UCSD-AML1 (cell line): ENCODE results near the gene CALR.
"Not testable (repeated sequence)": the region's sequence is repeated elsewhere in the genome, so short reads cannot be mapped to it uniquely, and the experiment has no call there.

Experiments used
- DNase-seq: peaks from one replicate; lab custom pipeline; 2025; ENCODE audit not compliant: unreplicated experiment; lab: John Stamatoyannopoulos, UW

The CALR gene

DNA sequence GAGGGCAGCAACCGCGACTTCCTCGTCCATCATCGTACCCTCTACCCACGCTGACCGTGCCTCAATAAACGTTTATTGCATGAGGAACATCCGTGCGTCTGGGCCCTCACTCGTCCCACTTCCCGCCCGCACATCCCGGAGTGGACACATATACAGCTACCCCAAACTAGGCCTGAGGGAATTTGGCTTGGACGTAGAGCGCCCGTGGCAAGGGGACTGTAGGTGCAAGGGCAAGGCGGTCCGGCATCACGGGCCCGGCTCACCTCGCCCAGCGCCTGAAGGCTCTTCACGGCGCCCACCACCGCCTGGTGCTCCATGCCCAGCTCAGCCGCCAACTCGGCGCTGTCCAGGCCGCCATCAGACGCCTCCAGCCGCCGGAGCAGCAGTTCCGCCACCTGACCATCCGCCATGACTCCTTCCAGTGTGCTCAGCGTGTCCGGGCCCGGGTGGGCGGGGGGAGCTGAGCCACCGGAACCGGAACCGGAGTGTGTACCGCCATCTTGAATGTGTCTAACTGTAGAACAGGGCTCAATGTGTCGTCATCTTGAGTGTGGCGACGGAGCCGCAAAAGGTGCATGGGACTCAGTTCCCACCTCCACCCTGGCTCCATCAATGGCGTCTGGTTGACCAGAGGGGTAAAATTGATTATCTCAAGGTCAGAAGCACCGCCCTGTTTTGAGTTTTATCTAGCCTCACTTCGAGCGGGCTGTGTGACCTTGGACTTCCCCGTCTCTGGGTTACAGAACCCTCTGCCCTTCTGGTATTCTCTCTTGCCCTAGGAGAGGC, 4.9 kb upstream of the CALR start, which contains the start of gene FARSA:
FARSA (minus strand) TSS at position 425 of the 786 bp plus-strand sequence; CDS start at position 410, 15 bp downstream.
- peak; percentile 90 for DNase-seq

- no peak for DNase-seq
Observed at GRCh38 chr19:12935071-12935470, 3.3 kb upstream of the CALR start.

GRCh38 chr19:12936582-12936981, 1.8 kb upstream of the CALR start:
- DNase-seq = no peak

GRCh38 chr19:12937093-12937926, 1.1 kb upstream of the CALR start:
- DNase-seq = peak; percentile 63

DNA sequence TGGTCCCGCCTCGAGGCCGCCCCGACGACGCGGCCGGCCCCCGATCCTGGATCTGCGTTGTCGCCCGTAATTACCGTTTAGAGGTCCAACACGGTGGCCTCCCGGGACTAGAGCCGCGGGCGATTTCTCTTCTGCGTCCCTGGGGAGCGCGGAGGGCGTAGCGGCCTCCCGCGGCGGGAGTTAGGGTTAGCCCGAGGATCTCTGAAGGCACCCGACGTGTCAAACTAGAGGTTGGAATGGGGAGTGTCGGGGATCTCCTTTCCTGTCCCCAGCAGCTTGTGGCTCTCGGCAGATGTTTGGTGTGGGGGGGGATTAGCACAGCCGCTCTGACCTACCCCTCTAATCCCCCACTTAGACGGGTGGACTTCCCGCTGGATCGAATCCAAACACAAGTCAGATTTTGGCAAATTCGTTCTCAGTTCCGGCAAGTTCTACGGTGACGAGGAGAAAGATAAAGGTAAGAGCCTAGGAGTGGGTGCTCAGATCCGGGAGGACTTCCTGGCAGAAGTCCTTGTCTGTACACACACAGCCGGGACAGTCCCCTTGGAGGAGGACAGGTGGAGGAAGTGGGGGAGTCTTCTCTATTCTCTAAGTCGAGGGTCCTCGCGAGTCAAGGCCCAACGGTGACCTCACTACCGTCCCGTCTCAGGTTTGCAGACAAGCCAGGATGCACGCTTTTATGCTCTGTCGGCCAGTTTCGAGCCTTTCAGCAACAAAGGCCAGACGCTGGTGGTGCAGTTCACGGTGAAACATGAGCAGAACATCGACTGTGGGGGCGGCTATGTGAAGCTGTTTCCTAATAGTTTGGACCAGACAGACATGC, 581 bp downstream of the CALR start:
- no peak for DNase-seq

DNA sequence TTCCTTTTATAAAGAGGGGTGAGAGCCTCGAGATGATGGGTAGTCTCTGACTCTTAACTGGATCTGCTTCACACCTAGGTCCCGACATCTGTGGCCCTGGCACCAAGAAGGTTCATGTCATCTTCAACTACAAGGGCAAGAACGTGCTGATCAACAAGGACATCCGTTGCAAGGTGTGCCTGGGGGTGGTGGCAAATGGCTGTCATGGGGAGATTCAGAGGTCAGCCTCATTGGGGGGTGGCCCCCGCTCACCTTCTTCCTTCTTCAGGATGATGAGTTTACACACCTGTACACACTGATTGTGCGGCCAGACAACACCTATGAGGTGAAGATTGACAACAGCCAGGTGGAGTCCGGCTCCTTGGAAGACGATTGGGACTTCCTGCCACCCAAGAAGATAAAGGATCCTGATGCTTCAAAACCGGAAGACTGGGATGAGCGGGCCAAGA, 1.6 kb downstream of the CALR start:
- DNase-seq = no peak

DNA sequence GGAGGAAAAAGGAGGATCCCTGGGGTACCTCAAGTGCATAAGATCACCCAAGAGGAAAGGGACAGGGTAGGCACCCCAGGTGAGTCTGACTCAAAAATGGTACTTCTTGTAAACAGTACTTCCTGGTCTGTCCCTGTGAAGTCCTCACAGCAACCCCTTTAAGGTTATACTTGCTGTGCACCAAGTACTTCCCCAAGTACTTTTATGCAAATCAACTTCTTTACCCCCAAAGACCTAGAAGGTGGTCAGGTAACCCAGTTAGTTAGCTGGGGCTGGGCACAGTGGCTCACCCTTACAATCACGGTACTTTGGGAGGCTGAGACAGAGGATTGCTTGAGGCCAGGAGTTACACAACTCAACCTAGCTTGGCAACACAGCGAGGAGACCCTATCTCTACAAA, 2.5 kb downstream of the CALR start:
- no peak for DNase-seq

DNA sequence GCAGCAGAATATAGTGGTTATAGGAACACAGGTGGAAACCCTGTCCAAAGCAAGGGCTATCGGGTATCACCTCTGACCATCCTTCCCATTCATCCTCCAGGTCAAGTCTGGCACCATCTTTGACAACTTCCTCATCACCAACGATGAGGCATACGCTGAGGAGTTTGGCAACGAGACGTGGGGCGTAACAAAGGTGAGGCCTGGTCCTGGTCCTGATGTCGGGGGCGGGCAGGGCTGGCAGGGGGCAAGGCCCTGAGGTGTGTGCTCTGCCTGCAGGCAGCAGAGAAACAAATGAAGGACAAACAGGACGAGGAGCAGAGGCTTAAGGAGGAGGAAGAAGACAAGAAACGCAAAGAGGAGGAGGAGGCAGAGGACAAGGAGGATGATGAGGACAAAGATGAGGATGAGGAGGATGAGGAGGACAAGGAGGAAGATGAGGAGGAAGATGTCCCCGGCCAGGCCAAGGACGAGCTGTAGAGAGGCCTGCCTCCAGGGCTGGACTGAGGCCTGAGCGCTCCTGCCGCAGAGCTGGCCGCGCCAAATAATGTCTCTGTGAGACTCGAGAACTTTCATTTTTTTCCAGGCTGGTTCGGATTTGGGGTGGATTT, 5.1 kb downstream of the CALR start:
- DNase-seq = no peak

GRCh38 chr19:12944104-12944674, 5.8 kb downstream of the CALR start:
- no peak for DNase-seq

DNA sequence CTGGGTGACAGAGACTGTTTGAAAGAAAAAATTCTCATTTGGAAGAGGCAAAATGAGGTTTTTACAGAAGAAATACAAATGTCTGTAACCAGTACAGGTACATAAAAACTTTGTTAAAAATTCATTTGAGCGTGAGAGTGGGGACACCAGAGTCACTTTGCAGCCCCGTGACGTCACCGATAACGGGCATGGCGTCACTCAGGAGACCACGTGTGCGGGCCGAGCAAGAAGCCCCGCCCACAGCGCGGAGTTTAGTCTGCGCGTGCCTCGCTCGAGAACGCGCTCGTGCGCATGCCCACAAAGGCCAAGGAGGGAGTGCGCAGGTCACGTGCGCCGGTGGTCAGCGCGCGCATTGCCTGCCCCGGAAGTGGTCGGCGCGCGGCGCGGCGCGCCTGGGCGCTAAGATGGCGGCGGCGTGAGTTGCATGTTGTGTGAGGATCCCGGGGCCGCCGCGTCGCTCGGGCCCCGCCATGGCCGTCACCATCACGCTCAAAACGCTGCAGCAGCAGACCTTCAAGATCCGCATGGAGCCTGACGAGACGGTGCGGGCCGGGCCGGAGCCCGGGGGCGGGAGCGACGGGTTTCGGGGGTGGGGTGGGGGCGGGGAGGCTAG, 7.2 kb downstream of the CALR start, which contains the start of gene RAD23A:
RAD23A (plus strand) TSS at position 384 of the 613 bp plus-strand sequence; CDS start at position 471, 87 bp downstream.
- DNase-seq = peak; percentile 99

GRCh38 chr19:12946092-12946721, 7.8 kb downstream of the CALR start:
- peak; percentile 64 for DNase-seq

- no peak for DNase-seq
Observed at GRCh38 chr19:12946731-12947496, 8.5 kb downstream of the CALR start.

DNA sequence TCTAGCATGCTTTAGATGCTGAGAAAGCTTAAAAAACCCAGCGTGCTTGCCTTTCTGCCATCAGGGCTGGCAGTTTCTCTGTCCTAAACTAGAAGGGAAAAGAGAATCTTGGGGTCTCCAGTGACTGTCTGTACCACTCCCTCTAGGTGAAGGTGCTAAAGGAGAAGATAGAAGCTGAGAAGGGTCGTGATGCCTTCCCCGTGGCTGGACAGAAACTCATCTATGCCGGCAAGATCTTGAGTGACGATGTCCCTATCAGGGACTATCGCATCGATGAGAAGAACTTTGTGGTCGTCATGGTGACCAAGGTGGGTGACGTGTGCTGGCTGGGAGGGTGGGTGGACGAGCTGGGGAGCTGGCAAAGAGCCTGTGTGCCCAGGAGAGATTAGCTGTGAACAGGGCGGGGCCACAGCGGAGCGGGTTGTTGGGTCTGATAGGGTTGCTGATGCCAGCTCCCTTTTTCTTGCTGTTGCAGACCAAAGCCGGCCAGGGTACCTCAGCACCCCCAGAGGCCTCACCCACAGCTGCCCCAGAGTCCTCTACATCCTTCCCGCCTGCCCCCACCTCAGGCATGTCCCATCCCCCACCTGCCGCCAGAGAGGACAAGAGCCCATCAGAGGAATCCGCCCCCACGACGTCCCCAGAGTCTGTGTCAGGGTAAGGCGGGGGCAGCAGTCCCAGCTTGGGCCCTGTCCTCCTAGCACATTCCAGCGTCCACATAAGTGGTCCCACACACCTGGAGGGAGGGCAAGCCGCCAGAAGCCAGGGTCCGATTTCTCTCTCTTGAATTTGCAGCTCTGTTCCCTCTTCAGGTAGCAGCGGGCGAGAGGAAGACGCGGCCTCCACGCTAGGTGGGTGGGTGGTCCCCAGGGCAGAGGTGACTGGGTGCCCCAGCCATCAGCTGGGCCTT, 9.5 kb downstream of the CALR start:
- no peak for DNase-seq

- DNase-seq = no peak
Observed at GRCh38 chr19:12948612-12949362, 10.4 kb downstream of the CALR start.

DNA sequence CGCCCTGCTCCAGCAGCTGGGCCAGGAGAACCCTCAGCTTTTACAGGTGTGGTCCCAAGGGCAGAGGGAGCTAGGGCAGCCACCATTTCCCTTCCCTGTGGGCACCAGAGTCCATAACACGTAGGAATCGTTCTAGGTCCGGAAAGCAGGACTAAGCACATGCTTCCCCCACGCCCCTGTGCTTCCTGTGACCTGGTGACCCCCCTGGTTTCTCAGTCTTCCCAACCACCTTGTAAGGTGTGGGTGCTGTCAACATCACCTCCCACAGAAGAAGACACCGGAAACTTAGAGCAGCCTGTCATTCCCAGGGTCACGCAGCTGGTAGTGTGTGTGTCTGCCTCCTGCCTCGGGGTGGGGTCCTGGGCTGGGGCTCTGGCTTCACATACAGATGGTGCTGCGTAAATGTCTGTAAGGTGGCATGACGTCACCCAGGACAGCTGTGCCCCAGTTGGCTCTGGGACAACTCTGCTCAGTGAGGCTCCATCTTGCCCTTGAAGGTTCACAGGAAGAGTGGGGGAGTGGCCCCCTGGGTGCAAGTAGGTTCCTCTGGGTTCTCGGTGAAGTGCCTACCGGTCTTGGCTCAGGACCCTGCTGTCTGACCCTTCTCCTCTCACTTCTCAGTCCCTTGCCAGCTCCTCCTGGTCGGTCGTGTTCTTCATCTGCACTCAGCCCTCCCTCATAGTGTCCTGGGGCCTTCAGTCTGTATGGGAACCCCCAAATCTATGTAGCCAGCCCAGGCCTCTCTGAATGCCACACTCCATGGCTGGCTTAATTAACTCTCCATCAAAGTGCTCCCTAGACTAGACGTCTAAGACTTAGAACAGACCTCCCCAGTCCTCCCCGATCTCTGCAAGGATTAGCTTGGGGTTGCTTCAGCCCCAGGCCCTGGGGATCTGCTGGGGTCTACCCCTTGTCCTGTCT, 11.2 kb downstream of the CALR start:
- DNase-seq = no peak

DNA sequence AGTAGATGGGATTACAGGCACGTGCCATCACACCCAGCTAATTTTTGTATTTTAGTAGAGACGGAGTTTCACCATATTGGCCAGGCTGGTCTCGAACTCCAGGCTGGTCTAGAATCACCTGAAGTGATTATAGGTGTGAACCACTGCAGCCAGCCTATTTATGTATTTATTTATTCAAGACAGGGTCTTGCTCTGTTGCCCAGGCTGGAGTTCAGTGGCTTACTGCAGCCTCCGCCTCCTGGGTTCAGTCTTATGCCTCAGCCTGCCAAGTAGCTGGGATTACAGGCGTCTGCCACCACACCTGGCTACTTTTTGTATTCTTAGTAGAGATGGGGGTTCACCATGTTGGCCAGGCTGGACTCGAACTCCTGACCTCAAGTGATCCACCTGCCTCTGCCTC, 13.6 kb downstream of the CALR start:
- DNase-seq = not testable (repeated sequence)
